Hematopoietic multipotent progenitor cell treated with erythropoietin and hydrocortisone succinate and interleukin-3 and kit ligand, for 15 days (in vitro differentiated cells): ENCODE results near the gene PYGM.

Source experiments
- DNase-seq: peaks from one replicate; pipeline ENCODE4 v3.0.0-alpha.2; 2015; ENCODE audit warnings: low spot score

Gene PYGM

DNA sequence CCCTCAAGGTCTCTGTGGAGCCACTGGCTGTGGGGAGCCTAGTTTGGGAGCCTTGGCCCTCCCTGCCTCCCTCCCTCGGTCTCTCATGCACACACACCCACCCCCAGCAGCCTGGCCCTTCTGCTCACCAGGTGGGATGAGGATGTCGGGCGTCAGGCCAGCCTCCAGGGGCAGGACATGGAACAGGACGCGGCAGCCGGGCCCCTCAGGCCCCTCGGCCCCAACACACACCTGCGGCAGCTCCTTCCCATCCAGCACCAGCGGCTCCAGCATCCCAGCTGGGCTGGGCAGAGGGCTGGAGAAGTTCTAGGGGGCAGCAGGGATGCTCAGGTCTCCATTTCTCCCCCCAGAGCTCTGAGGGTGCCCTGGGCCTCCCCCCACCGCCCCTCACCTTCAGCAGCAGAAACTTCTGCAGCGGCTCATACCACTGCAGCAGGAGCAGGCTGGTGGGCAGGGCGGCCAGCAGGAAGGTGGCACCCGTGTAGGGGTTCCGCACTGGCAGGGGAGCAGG lies 32.1 kb upstream of the PYGM start:
- DNase-seq, result no peak

DNA sequence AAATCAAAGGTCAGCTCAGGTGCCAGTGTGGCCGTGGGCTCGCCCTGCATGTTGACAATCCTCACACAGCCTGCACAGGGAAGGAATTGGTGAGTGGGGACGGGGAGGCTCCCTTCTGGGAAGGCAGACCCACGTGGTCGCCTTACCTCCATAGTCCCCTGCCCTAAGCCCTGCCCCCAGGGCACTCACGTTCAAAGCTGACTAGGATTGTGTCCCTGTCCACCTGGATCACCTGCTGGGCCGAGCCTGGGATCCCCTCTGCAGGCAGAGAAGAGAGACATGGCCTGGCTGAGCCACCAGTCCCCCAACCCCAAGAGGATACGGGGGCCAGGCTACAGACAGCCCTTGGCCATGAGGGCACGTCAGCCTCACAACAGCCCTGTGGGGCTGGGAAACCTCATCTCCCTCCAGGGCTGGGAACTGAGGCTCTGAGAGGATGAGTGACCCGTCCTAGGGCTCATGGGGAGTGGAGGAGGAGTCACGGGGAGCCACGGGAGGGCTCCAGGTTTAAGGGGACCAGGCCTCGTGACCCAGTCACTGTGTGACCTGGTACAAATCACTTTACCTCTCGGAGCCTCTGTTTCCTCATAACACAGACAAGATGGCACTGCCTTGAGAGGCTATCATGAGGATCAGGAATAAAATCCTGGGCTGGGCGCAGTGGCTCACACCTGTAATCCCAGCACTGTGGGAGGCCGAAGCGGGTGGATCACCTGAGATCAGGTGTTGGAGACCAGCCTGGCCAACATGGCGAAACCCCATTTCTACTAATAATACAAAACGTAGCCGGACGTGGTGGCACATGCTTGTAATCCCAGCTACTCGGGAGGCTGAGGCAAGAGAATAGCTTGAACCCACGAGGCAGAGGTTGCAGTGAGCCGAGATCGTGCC lies 30.7 kb upstream of the PYGM start:
- DNase-seq, result no peak

DNA sequence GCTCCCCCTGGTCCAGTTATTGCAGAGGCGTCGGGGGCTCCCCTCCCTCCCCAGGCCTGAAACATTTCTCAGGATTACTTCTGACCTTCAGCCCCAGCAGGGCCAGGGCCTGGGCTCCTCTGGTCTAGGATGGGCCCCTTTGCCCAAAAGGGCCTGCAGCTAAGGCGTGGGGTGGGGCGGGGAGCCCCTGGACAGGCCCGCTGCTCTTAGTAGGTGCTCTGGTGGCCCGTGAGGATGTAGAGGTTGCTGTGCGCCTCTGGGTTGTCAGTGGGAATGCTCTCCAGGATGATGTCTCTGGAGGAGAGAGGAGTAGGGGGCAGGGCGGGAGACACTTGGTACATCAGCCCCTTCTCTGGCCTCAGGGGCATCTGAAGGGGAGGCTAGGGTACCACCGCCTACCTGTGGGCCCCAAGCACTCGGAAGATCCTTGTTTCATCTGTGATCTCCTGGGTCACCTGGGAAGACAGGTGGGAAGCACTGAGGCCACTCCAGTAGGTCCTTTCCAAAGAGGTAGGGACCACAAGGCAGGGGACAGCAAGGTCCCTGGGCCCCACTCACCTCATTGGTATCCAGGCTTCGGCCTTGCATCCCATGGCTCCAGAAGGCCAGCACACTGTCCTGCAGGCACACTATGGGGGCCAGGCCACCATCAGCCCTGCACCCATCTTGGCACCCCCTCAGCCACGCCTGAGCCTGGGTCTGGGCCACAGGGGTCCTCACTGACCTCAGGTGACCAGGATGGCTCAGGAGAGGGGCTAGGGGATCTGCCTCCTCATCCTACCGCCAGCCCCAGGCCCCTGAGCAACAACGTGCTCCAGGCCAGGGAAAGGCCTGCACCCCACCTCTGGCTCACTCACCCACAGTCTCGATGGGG lies 29.8 kb upstream of the PYGM start:
- DNase-seq, result no peak

DNA sequence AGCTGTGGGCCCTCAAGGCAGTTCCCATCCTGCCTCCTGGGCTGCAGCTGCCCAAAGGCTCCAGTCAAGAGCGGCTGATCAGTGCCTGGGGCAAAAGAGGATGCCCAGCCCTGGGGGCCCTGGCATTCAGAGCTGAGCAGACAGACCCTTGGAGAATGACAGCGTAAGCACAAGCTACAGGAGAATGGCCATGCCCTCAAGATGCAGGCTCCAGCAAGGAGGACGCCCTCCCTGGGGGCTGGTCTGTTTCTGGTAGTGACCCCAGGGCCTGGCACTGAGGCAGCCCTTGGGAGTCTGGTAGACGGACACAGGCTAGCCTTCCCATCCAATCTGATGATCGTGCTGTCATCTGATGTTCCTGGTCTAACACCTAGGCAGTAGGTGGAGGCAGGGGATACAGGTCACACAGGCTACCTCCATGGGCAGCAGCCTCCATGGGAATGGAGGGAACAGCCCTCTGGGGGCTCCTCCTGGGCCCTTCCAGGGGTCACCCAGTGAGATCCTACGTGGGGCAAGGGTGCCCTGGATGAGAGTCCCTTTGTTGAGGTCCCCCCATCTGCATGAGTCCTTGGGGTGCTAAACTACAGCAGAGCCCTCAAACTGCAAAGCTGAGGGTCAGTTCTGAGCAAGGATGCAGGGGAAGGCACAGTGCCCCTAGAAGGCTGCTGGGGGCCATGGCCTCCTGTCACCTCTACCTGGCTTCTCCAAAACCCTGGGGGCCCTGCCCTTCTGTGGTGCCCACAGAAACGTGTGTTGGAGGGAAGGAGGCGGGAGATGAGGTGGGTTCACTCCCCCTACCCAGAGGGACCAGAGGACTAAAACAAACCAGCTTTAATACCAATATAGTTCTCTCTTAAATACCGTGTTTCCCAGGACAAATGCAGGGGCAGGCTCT lies 28.8 kb upstream of the PYGM start:
- DNase-seq, result no peak

DNA sequence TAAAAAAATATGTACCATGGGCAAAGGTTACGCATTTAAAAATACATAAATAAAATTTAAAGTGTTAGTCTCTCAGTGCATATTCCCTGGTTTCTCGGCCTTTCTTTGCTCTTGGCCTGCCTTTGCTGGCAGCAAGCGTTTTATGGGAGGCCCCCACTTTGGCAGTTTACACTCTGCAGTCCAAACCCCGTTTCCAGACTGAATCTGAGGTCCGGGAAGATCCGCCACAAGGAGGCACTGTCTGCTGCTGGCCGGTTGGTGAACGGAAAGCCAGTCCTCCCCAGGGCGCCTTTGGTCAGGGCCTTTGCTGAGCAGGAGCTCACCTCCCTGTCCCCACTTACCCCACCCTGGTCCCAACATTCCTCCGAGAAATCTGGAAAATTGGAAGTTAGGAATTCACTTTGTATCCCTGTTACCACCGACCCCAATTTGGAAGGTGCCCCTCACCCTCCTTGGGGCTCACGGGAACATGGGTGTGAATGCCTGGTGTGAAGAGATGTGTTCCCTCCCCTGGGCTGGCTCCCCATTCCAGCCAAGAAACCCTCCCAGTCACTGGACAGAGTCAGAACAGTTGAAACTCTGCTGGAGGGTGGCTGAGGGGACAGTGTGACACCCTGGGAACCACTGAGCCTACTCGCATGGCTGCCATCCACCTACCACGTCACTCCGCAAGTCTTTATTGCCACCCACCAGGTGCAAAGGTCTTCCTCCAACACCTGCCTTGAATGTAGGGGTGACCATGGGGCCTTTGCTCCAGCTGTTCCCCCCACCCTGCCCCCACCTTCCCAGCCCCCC lies 27.9 kb upstream of the PYGM start:
- peak; percentile 61 for DNase-seq

DNA sequence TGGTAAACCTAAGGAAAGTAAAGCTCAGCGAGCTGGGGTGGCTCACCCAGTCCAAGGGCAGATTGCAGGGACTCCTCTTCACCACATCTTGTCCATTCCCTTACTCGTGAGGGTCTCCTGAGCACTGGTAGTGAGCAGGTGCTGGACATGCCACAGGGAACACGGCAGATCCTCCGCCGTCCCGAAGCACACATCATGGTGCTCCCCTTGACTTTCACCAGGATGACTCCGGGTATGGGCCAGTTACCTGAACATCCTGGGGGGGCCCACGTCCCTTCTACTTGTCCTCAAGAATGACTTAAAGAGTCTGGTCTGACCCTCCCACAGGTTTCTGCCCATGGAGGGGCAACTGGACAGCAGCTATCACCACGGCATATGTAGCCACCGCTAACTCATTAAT lies 26.5 kb upstream of the PYGM start:
- DNase-seq, result no peak

DNA sequence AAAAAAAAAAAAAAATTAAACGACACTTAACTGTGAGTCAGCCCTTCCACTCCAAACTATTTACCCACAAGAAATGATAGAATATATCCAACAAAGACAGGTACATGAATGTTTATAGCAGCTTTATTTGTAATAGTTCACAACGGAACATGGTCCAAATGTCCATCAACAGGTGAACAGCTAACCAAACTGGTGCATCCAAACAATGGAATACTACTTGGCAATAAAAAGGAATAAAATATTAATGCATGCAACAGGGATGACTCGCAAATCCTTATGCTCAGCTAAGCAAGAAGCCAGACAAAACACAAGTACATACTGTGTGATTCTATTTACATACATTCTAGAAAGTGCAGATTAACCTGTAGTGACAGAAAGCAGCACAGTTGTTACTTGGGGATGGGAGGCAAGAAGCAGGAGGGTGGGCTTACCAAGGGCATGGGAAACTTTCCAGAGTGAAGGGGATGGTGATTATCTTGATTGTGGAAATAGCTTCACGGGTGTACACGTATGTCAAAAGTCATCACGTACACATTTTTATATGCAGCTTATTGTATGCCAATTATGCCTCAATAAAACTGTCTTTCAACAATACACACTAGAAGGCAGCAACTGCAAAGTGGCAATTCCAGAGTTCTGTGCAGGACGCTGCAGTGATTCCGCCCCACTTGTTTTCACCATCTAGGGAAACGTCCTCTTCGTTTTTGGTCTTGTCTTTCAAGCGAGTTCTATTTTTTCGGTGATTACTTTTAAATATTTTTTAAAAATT lies 25.2 kb upstream of the PYGM start:
- DNase-seq, result no peak

DNA sequence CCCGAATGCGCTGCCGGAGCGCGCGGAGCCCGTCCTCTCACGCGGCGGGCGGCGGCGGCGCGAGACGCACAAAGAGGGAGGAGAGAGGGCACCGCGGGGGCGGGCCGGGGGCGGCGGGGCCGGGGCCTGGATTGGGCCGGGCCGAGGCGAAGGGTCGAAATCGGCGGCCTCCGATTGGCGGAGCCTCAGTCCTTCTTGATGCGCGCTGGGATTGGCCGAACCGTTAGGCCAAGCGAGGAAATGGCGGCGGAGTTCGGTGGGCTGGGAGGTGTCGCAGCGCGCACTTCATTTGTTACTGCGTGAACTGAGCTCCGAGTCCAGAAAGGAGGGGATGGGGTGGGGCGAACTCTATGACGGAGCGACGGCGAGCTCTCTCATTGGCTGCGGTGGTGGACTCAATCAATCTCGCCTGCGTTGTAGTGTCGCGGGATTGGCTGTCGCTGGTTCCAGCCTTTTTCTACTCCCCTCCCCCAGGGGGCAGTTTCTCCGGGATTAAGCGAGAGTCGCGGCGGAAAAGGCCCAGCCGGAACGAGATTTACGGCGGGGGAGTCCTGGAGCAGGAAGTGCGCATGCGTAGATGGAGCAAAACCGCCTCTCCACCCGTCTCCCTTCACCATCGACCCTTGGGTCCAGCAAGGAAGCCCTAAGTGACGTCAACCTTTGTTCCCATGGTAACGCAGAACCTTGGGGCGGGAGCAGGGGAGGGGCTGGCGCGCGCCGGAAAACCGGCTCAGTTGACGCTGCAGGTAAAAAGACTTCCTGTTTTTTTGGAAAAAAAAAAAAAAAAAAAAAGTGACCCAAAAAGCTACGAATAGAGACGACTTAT lies 18.9 kb upstream of the PYGM start, which contains the start of gene SF1:
TSS of gene SF1 (minus strand) at position 70 of the 826 bp plus-strand sequence. CDS start 150 bp downstream, outside the sequence.
- peak; percentile 99 for DNase-seq

DNA sequence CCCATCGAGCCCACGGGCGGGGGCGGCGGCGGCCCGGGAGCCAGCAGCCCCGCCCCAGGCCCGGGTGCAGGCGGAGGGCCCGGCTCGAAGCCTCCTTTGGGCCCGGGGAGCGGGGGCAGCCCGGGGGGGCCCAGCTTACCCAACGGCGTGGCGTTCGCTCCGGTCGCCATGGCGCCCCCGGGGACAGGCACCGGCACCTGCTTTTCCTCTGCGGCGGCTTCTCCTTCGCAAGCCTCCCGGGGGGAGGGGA lies 18.4 kb upstream of the PYGM start:
- DNase-seq, result no peak

DNA sequence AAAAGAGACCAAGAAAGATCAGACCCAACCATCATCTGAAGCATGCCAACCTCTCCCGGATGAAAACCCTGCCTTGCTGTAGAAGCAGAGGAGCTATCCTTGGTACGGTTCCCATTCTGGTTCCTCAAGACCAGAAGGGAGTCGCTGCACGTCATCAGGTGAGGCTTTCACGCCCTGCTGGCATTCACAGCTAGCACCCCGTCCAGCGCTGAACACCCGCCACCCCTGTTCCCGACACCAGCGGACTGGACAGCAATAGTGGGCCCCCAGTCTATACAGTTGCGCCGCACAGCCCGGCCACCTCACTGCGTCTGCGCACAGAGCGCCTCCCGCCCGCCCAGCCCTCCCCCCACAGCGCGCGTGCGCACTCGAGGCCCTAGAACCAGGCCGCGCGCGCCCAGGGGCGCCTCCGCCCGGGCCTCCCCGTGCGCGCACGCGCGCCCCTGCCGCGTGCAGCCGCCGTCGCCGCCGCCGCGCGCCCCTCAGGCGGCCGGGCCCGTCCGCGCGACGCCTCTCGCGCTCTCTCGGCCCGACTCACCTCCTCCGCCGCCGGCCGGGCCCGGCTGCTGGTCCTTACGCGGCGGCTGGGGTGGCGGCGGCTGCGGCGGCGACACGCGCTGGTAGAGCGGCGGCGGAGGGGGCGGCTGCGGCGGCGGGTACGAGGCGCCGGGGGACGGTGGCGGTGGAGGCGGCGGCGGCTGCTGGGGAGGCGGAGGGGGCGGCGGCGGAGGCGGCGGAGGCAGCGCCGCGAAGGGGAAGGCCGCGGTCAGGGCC lies 17.9 kb upstream of the PYGM start:
- peak; percentile 92 for DNase-seq

DNA sequence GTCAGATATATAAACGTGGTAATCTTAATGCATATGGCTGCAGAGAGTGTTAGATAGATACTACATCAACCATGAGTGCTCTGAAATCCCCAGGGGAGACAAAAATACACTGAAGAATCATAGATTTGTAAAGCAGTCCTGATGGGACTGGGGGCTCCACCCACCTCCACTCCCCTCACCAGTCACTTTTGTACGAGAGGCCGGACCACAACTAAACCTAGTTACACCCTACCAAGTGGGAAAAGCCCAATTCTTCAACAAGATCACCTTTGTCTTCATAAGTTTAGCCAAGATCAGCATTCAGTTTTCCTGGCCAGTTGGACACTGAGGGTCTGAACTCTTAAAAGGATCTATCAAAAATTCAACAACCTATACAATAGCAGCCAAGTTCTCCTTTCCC lies 17.1 kb upstream of the PYGM start:
- no peak for DNase-seq

DNA sequence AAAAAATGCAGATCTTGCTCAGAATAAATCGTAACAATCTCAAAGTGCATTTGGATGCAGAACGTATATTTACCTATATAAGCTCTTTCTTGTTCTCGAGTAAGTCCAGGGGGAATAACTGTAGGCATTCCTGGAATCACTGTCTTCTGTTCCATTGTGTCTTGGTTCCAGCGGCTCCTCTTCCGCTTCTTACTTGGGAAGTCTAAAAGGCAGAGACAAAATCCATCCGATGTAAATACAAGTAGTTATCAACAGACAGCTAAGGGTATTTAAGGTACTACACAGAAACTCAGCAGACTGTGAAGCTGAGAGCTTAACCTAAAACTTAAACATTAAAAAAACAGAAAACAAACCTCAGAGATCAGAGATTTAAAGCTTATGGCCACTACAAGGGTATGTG lies 16.7 kb upstream of the PYGM start:
- no peak for DNase-seq

DNA sequence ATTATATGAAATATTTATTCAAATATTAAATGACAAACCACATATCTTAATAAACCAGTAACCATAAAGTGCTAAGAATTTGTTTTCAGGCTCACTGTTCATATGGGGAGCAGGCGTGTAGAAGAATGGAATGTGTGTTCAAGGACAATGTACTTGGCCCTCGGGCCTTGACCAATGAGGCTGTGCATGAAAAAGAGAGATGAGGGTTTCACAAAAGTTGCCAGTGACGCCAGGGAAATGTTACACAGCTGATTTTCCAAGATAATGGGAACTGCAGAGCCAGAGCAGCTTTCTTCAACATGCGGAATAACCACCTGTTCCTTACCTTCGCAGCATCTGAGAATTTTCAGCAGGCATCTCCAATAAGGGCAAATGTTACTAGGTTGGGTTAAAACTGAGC lies 14.4 kb upstream of the PYGM start:
- no peak for DNase-seq

DNA sequence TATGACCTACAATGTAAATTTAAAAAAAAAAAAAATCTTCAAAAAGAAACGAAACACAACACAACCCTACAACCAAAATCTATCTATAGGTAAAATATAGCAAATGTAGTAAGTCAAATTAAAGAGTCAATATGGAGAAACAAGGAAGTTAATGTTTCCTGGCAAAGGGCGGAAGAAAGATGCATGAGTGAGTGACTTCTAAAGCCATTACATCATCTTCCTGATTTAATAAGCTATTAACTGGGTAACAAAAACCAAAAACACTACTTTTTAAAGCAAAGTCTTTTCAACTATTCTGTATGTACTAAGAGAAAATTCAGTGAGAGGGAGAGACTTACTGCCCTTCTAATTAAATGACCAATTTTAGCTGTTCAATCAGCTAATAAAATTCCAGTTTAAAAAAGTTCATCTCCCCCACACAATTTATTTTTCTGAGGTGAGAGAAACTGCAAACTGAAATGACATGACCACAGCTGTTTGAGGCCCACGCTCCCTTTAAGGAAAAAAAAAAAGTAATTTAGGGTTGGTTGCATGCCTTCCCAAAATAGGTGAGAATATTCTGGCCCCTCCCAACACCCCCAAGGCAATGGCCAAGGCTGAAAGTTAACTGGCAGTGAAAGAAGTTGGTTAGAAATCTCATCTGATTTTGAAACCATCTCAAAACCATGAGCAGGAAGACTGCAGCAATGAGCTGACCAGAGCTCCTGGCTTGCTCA lies 12.7 kb upstream of the PYGM start:
- DNase-seq, result no peak

DNA sequence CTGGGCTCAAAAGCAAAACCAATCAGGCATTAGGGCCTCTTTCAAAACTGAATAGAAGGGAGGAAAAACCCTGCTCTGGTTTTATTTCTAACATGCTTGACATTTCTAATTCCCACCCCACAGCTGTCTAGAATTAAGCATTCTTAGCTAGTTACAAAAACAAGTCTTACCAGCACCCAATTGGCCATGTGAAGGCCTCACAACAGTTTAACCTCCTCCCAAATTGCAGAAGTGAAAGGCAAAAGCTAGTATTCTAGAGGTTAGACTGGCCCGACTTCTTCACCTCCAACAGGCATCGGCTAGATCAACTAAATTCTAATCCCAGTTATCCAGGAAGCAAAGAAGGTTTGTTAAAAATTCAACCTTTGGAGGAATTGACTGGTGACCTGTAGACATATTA lies 12.1 kb upstream of the PYGM start:
- no peak for DNase-seq

DNA sequence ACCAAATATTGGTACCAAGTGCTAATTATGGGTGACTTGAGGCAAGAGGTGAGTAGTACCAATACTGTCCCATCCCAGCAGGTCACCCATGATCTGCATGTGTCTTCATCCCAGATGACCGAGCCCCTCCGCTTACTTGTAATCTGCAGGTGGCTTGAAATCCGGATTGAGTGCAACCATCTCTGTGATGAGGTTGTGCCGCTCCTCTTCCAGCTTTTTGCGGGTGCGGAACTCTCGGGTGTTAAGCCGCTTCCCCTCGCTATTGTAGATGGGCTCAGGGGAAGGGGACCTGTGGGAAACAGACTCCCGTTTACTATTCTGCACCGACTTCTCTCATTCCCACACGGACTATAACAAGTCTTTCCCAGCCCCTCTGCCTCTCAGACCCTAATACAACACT lies 10.3 kb upstream of the PYGM start:
- no peak for DNase-seq

DNA sequence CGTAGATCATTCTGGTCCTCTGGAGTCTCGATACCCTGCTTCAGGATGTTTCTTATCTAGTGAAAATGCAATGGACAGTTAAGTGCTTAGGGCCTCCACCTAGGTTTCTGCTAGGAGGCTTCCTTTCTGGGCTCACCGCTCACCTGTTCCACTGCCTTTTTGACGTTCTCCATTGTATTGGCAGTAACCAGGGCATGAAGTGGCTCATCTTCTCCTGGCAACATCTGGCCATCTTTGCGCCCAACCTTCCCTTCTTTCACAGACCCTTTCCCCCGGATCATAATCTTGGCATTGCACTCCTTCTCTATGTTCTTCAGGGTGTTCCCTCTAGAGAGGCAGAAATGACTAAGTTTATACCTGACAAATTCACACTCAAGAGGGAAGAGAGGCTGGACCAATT lies 9.5 kb upstream of the PYGM start:
- DNase-seq, result no peak

DNA sequence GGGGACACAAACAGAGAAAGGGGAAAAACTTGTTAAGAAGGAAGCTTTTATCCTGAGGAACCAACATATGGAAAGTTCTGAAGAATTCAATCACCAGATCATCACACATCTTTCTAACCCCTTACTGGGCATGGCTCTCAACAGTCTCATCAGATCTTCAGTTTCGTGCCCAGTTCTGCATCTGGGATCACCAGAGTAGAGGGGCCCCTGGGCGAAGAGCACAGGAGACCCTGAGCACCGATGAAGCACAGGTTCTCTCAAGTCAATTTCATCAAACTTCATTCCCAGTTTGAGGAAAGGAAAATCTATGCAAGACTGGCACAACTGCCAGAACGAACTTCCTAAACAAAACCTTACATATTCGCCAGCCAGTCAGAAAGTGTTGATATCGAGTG lies 8.5 kb upstream of the PYGM start:
- no peak for DNase-seq
